DMS153 treated with DMSO at 0.1 percent for 48 hours (cell line): Measurements from ENCODE around the gene CERKL.

Source experiments
- DNase-seq: peaks from one replicate; lab custom pipeline; 2025; ENCODE audit not compliant: unreplicated experiment; lab: John Stamatoyannopoulos, UW

Gene CERKL

GRCh38 chr2:181628590-181629585, 28.0 kb downstream of the CERKL start:
- DNase-seq, result no peak

GRCh38 chr2:181627545-181627944, 29.4 kb downstream of the CERKL start:
- DNase-seq, result no peak

- DNase-seq, result no peak
These were observed 30.2 kb downstream of the CERKL start for GRCh38 chr2:181626671-181627070.

DNA sequence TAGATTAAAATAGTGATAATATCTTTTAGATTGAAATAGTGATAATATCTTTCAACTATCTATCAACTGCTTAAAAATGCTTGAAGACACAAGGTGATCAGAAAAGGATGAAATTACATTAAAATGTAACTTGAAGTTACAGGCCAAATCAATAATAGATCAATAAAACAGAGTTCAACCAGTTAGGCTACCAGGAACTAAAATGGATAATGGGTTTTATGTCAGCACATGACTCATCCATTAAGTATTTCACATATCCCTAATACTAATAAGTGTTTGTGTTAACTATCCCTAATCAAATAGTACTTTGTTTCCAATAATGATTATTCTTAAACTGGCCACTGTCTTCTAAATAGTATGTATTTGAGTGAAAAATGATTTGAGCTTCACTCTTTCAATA, 33.7 kb downstream of the CERKL start:
- no peak for DNase-seq

GRCh38 chr2:181621779-181622490, 35.0 kb downstream of the CERKL start:
- no peak for DNase-seq

DNA sequence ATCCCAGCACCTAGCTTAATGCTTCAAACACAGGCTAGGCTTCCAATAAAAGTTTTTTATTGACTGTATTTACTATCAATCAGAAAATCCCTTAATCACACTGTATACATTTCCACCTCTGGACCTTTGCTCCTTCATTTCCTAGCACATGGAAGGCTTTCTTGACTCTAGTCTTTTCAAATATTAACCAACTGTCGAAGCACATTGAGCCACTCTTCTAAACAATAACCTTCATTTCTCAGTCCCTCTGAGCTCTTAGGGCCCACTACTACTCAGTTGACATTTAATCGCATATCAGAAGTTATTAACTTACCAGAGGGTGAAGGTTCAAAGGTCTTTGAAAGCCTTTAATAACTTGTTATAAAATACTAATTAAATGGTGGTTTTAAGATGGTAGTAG, 37.4 kb downstream of the CERKL start:
- DNase-seq, result no peak

GRCh38 chr2:181616715-181617114, 40.2 kb downstream of the CERKL start:
- DNase-seq, result no peak

DNA sequence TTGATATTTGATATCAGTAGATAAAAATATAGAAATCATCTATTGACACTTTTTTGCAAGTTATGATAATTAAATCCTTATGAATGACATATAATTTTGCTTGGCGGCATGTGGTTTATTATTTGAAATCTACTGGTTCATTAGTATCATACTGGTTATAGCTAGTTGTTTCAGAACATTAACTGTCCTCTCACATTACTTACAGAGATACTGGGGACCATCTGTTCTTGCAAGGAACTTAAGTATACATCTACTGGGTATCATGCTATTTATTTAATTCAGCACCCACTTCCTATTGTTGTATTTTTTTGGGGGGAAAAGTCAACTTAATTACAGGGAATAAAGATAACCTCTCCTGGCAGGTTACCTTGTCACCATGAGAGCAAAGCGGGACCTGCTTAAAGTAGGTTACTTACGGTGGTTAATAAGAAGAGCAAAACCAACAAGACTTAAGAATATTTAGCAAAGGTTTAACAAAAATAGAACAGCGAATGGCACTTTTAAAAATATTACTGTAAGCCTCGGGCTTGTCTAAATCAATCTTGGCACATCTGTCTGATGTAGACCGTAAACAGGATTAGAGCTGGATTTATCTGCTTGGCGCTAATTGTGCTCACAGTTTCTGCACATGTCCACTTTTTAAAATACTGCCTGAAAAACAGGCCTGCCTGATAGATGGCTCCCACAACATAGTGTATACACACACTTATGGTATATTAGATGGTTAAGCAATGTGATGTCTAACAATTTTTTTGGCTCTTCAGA, 41.8 kb downstream of the CERKL start:
- DNase-seq, result no peak

GRCh38 chr2:181613241-181613640, 43.7 kb downstream of the CERKL start:
- DNase-seq, result no peak

DNA sequence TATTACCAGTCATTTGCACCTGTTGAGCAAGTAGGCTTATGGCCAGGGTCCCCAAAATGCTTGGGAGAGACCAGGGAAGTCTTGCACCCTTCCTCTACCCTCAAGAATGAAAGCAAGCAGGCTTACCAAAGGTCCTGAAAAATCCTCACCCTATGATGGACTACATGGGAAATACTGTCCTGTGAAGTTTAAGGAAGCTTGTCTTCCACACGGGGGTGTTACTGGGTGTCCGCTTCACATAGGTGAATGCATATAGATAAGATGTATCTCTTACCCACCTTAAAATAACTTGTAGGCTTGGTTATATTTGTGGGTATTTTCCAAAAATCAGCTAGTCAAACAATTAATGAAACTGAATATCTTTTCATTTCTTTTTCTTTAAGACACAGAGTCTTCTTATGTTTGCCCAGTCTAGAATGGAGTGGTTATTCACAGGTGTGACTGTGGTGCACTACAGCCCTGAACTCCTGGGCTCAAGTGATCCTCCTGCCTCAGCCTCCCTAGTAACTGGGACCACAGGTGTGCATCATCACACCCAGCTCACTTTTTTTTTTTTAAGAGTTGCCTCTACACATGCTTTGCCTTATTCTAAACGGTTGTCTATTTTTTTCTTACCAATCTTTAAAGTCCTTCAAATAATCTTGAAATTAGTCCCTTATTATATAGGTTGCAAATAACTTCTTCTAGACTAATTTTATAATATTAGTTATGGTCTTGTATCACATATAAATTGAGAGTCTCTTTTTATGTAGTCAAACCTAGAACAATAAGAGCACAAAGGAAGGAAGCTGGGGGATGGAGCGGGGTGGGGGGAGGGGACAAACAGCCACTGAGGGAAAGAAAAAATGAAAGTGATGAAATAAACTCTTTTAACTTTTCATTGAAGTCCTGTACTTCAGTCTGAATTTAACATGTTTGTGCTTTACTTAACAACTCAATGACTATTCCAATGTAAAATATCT, 49.0 kb downstream of the CERKL start:
- DNase-seq, result no peak

DNA sequence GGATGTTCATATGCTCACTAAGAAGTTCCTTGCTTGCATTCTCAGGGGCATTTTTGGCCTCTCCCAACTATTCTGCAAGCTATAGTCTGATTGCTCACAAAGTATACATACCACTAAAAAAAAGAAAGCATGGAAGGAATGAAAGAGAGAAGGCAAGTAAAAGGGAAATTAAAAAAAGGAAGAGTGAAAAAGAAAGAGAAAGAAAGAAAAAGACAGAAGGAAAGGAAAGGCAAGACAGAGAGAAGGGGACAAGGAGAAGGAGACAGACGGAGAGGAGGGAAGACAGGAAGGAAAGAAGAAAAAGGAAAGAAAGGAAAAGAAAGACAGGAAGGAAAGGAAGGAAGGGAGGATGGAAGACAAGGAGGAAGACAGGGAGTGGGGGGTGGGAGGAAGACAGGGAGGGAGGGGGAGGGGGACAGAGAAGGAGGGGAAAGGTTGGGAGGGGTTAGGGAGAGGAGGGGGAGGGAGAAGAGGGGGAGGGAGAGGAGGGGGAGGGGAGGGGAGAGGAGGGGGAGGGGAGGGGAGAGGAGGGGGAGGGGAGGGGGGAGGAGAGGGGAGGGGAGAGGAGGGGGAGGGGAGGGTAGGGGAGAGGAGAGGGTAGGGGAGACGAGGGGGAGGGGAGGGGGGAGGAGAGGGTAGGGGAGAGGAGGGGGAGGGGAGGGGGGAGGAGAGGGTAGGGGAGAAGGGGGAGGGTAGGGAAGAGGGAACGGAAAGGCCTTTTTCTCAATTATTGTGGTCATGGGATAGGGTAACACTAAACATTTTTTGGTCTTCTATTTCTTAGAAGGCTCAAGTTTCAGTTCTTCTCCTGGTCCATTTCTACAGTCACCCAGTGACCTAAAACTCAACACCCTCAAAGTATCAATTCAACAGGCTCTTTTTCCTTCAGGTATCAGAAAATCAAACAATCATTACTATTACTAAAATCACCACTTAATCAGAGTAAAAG, 50.7 kb downstream of the CERKL start:
- no peak for DNase-seq

GRCh38 chr2:181602017-181602416, 54.9 kb downstream of the CERKL start:
- DNase-seq, result no peak

DNA sequence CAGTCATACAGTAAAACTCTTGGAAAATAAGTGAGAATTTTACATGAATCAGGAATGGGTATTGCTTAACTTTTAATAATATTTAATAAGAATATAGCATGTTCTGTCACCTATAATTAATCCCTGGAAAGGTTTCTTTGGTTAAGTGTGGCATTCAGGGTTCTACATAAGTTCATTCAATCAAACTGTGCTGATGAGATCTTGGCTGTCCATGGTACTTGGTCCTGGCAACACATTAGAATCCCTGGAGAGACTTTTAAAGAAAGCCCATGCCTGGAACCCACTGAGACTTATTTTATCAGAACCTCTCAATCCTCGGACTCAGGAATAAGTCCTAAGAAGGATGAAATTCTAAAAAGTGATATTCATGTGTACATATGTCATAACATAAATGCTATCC, 60.3 kb downstream of the CERKL start:
- DNase-seq, result no peak

- no peak for DNase-seq
These were observed 62.6 kb downstream of the CERKL start for GRCh38 chr2:181594322-181594721.

- DNase-seq, result no peak
These were observed 67.1 kb downstream of the CERKL start for GRCh38 chr2:181589779-181590178.

- DNase-seq, result no peak
These were observed 68.4 kb downstream of the CERKL start for GRCh38 chr2:181588546-181588945.

GRCh38 chr2:181586569-181587081, 70.3 kb downstream of the CERKL start:
- peak; percentile 63 for DNase-seq

DNA sequence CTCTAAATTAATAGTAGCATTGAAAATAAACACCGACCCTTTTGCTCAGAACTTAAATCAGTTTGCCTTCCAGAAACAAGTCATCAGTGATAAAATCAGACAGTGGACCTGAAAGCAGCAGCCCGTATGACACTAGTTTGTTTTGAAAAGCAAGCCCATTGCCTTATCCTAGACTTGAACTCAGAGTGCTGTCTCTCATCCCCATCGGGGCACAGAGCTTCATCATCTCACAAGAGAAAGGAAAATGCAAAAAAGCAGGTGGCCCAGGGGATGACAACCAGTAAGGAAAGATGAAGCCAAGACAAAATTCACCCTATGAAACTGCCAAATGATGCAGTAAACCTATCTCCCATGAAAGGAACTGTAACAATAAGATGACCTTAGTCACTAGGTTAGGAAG, 71.2 kb downstream of the CERKL start:
- DNase-seq, result no peak

DNA sequence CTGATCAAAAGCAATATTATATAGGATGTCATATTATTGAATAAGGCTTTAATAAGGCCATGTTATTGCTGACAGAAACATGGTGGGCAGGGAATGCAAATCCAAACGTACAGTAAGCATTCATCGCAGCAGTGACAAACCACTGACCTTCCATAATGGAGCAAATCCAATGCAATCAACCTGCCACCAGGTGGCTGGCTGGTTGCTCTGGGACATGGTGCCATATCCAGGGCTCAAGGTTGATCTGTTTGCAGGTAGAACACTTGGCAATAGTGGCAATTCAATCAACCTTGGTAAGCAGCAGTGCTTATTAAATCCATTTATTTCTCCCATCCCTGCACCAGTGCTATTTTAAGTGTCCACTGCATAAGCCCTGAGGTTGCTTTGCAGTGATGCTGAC, 75.4 kb downstream of the CERKL start:
- no peak for DNase-seq
